ENCODE measurements around the gene TBX6. TPM values are rescaled to one million over a fixed set of nuclear protein-coding genes. Genes with fewer than 3 reads are reported as not detected.

The TBX6 gene
- polyA plus RNA-seq, 3 donors = 1.1 to 1.7 (median 1.5) TPM

- no peak for DNase-seq (ENCODE audit: extremely low read depth in 1 of 11, low read depth in 9 of 11, low spot score in 4 of 11)
Observed at GRCh38 chr16:30090610-30091331, 953 bp downstream of the TBX6 start.

GRCh38 chr16:30088832-30089624 lies 2.7 kb downstream of the TBX6 start:
- DNase-seq (ENCODE audit: extremely low read depth in 1 of 11, low read depth in 9 of 11, low spot score in 4 of 11) = no peak

GRCh38 chr16:30088237-30088831 lies 3.4 kb downstream of the TBX6 start:
- no peak for DNase-seq (ENCODE audit: extremely low read depth in 1 of 11, low read depth in 9 of 11, low spot score in 4 of 11)

GRCh38 chr16:30087181-30087898 lies 4.4 kb downstream of the TBX6 start:
- DNase-seq (ENCODE audit: extremely low read depth in 1 of 11, low read depth in 9 of 11, low spot score in 4 of 11) = no peak

- DNase-seq (ENCODE audit: extremely low read depth in 1 of 11, low read depth in 9 of 11, low spot score in 4 of 11) = no peak
Observed at GRCh38 chr16:30086291-30087140, 5.2 kb downstream of the TBX6 start.

- DNase-seq (ENCODE audit: extremely low read depth in 1 of 11, low read depth in 9 of 11, low spot score in 4 of 11) = no peak
Observed at GRCh38 chr16:30085820-30086219, 5.9 kb downstream of the TBX6 start.

- no peak for DNase-seq (ENCODE audit: extremely low read depth in 1 of 11, low read depth in 9 of 11, low spot score in 4 of 11)
Observed at GRCh38 chr16:30085247-30085646, 6.5 kb downstream of the TBX6 start.

GRCh38 chr16:30084816-30085159 lies 6.9 kb downstream of the TBX6 start:
- DNase-seq (ENCODE audit: extremely low read depth in 1 of 11, low read depth in 9 of 11, low spot score in 4 of 11) = no peak

GRCh38 chr16:30084096-30084815 lies 7.5 kb downstream of the TBX6 start:
- DNase-seq (ENCODE audit: extremely low read depth in 1 of 11, low read depth in 9 of 11, low spot score in 4 of 11) = no peak

GRCh38 chr16:30083216-30084055 lies 8.3 kb downstream of the TBX6 start:
- DNase-seq (ENCODE audit: extremely low read depth in 1 of 11, low read depth in 9 of 11, low spot score in 4 of 11) = no peak

- no peak for DNase-seq (ENCODE audit: extremely low read depth in 1 of 11, low read depth in 9 of 11, low spot score in 4 of 11)
Observed at GRCh38 chr16:30082545-30083090, 9.1 kb downstream of the TBX6 start.

- no peak for DNase-seq (ENCODE audit: extremely low read depth in 1 of 11, low read depth in 9 of 11, low spot score in 4 of 11)
Observed at GRCh38 chr16:30079480-30079879, 12.2 kb downstream of the TBX6 start.

GRCh38 chr16:30078744-30079143 lies 13.0 kb downstream of the TBX6 start:
- no peak for DNase-seq (ENCODE audit: extremely low read depth in 1 of 11, low read depth in 9 of 11, low spot score in 4 of 11)

- no peak for DNase-seq (ENCODE audit: extremely low read depth in 1 of 11, low read depth in 9 of 11, low spot score in 4 of 11)
Observed at GRCh38 chr16:30077656-30078055, 14.1 kb downstream of the TBX6 start.

GRCh38 chr16:30076276-30076791 lies 15.4 kb downstream of the TBX6 start:
- DNase-seq (ENCODE audit: extremely low read depth in 1 of 11, low read depth in 9 of 11, low spot score in 4 of 11) = no peak

- peak in 8 of 11 donors; percentile 81 to 90 (median 88) for DNase-seq (ENCODE audit: extremely low read depth in 1 of 11, low read depth in 9 of 11, low spot score in 4 of 11)
Observed at GRCh38 chr16:30075503-30076275, 16.0 kb downstream of the TBX6 start, which contains the start of gene PPP4C. Gene PPP4C (plus strand): TSS chr16:30075994. CDS start chr16:30076378, 384 bp downstream.

Data from renal cortex interstitium (tissue), 11 donors.